ENCODE measurements around the gene CTSD.

The CTSD gene

GRCh38 chr11:1768141-1768469 lies 4.4 kb upstream of the CTSD start:
- no peak for DNase-seq

GRCh38 chr11:1767399-1768140 lies 3.8 kb upstream of the CTSD start:
- DNase-seq: no peak

- no peak for DNase-seq
These were observed 3.1 kb upstream of the CTSD start for GRCh38 chr11:1766719-1767398.

- DNase-seq: no peak
These were observed 2.4 kb upstream of the CTSD start for GRCh38 chr11:1765871-1766718.

- DNase-seq: no peak
These were observed 361 bp downstream of the CTSD start for GRCh38 chr11:1763336-1763795.

GRCh38 chr11:1762537-1763302 lies 1.0 kb downstream of the CTSD start:
- DNase-seq: no peak

- no peak for DNase-seq
These were observed 1.7 kb downstream of the CTSD start for GRCh38 chr11:1761857-1762536.

GRCh38 chr11:1761110-1761856 lies 2.4 kb downstream of the CTSD start:
- no peak for DNase-seq

- no peak for DNase-seq
These were observed 3.2 kb downstream of the CTSD start for GRCh38 chr11:1760351-1761109.

GRCh38 chr11:1759851-1760220 lies 3.9 kb downstream of the CTSD start:
- DNase-seq: no peak

- DNase-seq: no peak
These were observed 4.4 kb downstream of the CTSD start for GRCh38 chr11:1759151-1759850.

GRCh38 chr11:1758611-1759150 lies 5.0 kb downstream of the CTSD start:
- DNase-seq: no peak

- no peak for DNase-seq
These were observed 5.7 kb downstream of the CTSD start for GRCh38 chr11:1757861-1758610.

- DNase-seq: no peak
These were observed 6.6 kb downstream of the CTSD start for GRCh38 chr11:1756791-1757771.

GRCh38 chr11:1755692-1756561 lies 7.8 kb downstream of the CTSD start:
- no peak for DNase-seq

GRCh38 chr11:1755344-1755691 lies 8.4 kb downstream of the CTSD start:
- DNase-seq: no peak
